Right forelimb (tissue), 1 donor: Measurements from ENCODE around the gene CFAP92.
A peak's percentile ranks its signal among the peaks of the same experiment; 100 is the strongest.

Experiments
- DNase-seq: peaks from one replicate; pipeline ENCODE4 v3.0.0-alpha.2; 2018

CFAP92 gene

GRCh38 chr3:128987302-128988100, 6.4 kb downstream of the CFAP92 start:
- no peak for DNase-seq

GRCh38 chr3:128984596-128984995, 9.3 kb downstream of the CFAP92 start:
- no peak for DNase-seq

GRCh38 chr3:128983293-128984069, 10.4 kb downstream of the CFAP92 start:
- DNase-seq = no peak

GRCh38 chr3:128975276-128975675, 18.6 kb downstream of the CFAP92 start:
- DNase-seq = no peak

- DNase-seq = no peak
These were observed 19.8 kb downstream of the CFAP92 start for GRCh38 chr3:128973988-128974564.

GRCh38 chr3:128971421-128972100, 22.3 kb downstream of the CFAP92 start:
- DNase-seq = peak; percentile 65

GRCh38 chr3:128970740-128971047, 23.2 kb downstream of the CFAP92 start:
- no peak for DNase-seq

- DNase-seq = peak; percentile 73
These were observed 23.7 kb downstream of the CFAP92 start for GRCh38 chr3:128969993-128970739.

- no peak for DNase-seq
These were observed 26.0 kb downstream of the CFAP92 start for GRCh38 chr3:128967748-128968355.

- no peak for DNase-seq
These were observed 28.1 kb downstream of the CFAP92 start for GRCh38 chr3:128965818-128966217.

GRCh38 chr3:128965280-128965679, 28.6 kb downstream of the CFAP92 start:
- no peak for DNase-seq

GRCh38 chr3:128956440-128956839, 37.4 kb downstream of the CFAP92 start:
- DNase-seq = no peak

- no peak for DNase-seq
These were observed 43.5 kb downstream of the CFAP92 start for GRCh38 chr3:128950223-128950938.

- DNase-seq = no peak
These were observed 44.7 kb downstream of the CFAP92 start for GRCh38 chr3:128949158-128949557.

- no peak for DNase-seq
These were observed 47.5 kb downstream of the CFAP92 start for GRCh38 chr3:128946411-128946810.

- no peak for DNase-seq
These were observed 48.0 kb downstream of the CFAP92 start for GRCh38 chr3:128945878-128946175.

GRCh38 chr3:128945041-128945877, 48.6 kb downstream of the CFAP92 start:
- DNase-seq = no peak

- DNase-seq = no peak
These were observed 51.5 kb downstream of the CFAP92 start for GRCh38 chr3:128942161-128942952.

GRCh38 chr3:128940252-128940651, 53.6 kb downstream of the CFAP92 start:
- DNase-seq = no peak

- DNase-seq = no peak
These were observed 57.5 kb downstream of the CFAP92 start for GRCh38 chr3:128936341-128936740.
